Right ventricle myocardium superior (tissue), 1 donor: Measurements from ENCODE around the gene ITPR1. TPM values are rescaled to one million over a fixed set of nuclear protein-coding genes. Genes with fewer than 3 reads are reported as not detected.
A peak's percentile ranks its signal among the peaks of the same experiment; 100 is the strongest.

Experiments
- ATAC-seq: fragments of 200-7000 bp; cut with Tn5 transposase; one replicate; pipeline ENCODE4 v1.9.1; 2020; ENCODE audit warnings: mild to moderate bottlenecking; ENCODE audit not compliant: poor library complexity
- DNase-seq: peaks from one replicate; pipeline ENCODE4 v3.0.0-alpha.2; 2020
- intact Hi-C: fragments of 100-400 bp; cut with DNase I; formaldehyde crosslinking; loops from one replicate; pipeline ENCODE4 v1.11.2; 2022
- total RNA-seq: library from RNA; stranded (reverse); fragmentation: NEBNext Ultra II Directional; extraction: Animal tissue kit (Norgen Biotek cat#: 25700); gene quantifications from one replicate; pipeline ENCODE4 v1.2.1, GENCODE V29; 2021
- donor health status: DM: no; HTN: yes; CAD: no; lungs with severe emphysema.

ITPR1 gene
- total RNA-seq, 1 donor from 2014 or later: 17.1 TPM

- DNase-seq: no peak
- intact Hi-C loops: no loop called here
- ATAC-seq: no peak
Observed at GRCh38 chr3:4710191-4710590, 217.0 kb downstream of the ITPR1 start.

- intact Hi-C loops: loop anchor here (1.0 kb wide), 1 partner anchor 346 kb away; no protein-coding TSS in a partner anchor
- DNase-seq (no peak), ATAC-seq (no peak)
Observed at GRCh38 chr3:4711680-4711992, 218.5 kb downstream of the ITPR1 start.

GRCh38 chr3:4712109-4712508 is 219.0 kb downstream of the ITPR1 start:
- peak; percentile 48 for ATAC-seq
- DNase-seq: no peak
- intact Hi-C loops: no loop called here

- DNase-seq (no peak), ATAC-seq (no peak)
- intact Hi-C loops: no loop called here
Observed at GRCh38 chr3:4714045-4714444, 220.9 kb downstream of the ITPR1 start.

- intact Hi-C loops: loop anchor here (5.0 kb wide), 1 partner anchor 331 kb away; no protein-coding TSS in a partner anchor
- no peak for ATAC-seq
- no peak for DNase-seq
Observed at GRCh38 chr3:4716266-4716665, 223.1 kb downstream of the ITPR1 start.

GRCh38 chr3:4716706-4717362 is 223.7 kb downstream of the ITPR1 start:
- no peak for DNase-seq
- no peak for ATAC-seq
- intact Hi-C loops: loop anchor here (5.0 kb wide), 1 partner anchor 330 kb away; no protein-coding TSS in a partner anchor

GRCh38 chr3:4717363-4717740 is 224.2 kb downstream of the ITPR1 start:
- DNase-seq (no peak), ATAC-seq (no peak)
- intact Hi-C loops: loop anchor here (5.0 kb wide), 1 partner anchor 330 kb away; no protein-coding TSS in a partner anchor

GRCh38 chr3:4718179-4718736 is 225.1 kb downstream of the ITPR1 start:
- intact Hi-C loops: loop anchor here (2.0 to 5.0 kb wide), 2 partner anchors 309 to 329 kb away; no protein-coding TSS in a partner anchor
- ATAC-seq (no peak), DNase-seq (no peak)

GRCh38 chr3:4719046-4719501 is 225.9 kb downstream of the ITPR1 start:
- intact Hi-C loops: loop anchor here (2.0 to 5.0 kb wide), 2 partner anchors 308 to 328 kb away; no protein-coding TSS in a partner anchor
- ATAC-seq: no peak
- no peak for DNase-seq

GRCh38 chr3:4720316-4721075 is 227.3 kb downstream of the ITPR1 start:
- intact Hi-C loops: loop anchor here (5.0 kb wide), 1 partner anchor 257 kb away; the partner anchor contains the start of gene BHLHE40
- ATAC-seq: peak; percentile 79

GRCh38 chr3:4721511-4721911 is 228.4 kb downstream of the ITPR1 start:
- intact Hi-C loops: loop anchor here (5.0 kb wide), 1 partner anchor 256 kb away; the partner anchor contains the start of gene BHLHE40
- no peak for ATAC-seq
- DNase-seq: no peak

More at GRCh38 chr3:4720316-4721075, 227.3 kb downstream of the ITPR1 start:
- DNase-seq: peak; percentile 68

- ATAC-seq (peak; percentile 81), DNase-seq (peak; percentile 63)
- intact Hi-C loops: loop anchor here (5.0 kb wide), 1 partner anchor 255 kb away; the partner anchor contains the start of gene BHLHE40
Observed at GRCh38 chr3:4722103-4722502, 229.0 kb downstream of the ITPR1 start.

GRCh38 chr3:4724051-4724629 is 231.0 kb downstream of the ITPR1 start:
- intact Hi-C loops: loop anchor here (5.0 kb wide), 1 partner anchor 253 kb away; the partner anchor contains the start of gene BHLHE40
- ATAC-seq: no peak
- no peak for DNase-seq

- DNase-seq: no peak
- ATAC-seq: no peak
- intact Hi-C loops: no loop called here
Observed at GRCh38 chr3:4726549-4726948, 233.4 kb downstream of the ITPR1 start.

- no peak for DNase-seq
- peak; percentile 77 for ATAC-seq
- intact Hi-C loops: no loop called here
Observed at GRCh38 chr3:4729061-4729973, 236.2 kb downstream of the ITPR1 start.

- no peak for DNase-seq
- intact Hi-C loops: no loop called here
- ATAC-seq: peak; percentile 65
Observed at GRCh38 chr3:4730719-4731118, 237.6 kb downstream of the ITPR1 start.

GRCh38 chr3:4731543-4732111 is 238.5 kb downstream of the ITPR1 start:
- ATAC-seq (no peak), DNase-seq (no peak)
- intact Hi-C loops: no loop called here

GRCh38 chr3:4732925-4733324 is 239.8 kb downstream of the ITPR1 start:
- intact Hi-C loops: no loop called here
- no peak for ATAC-seq
- DNase-seq: no peak
